Fibroblast of skin of abdomen (primary cell): ENCODE results near the gene ATP13A3.

ENCODE experiments used
- DNase-seq: peaks from one replicate; pipeline ENCODE4 v3.0.0-alpha.2; 2013

ATP13A3 gene

DNA sequence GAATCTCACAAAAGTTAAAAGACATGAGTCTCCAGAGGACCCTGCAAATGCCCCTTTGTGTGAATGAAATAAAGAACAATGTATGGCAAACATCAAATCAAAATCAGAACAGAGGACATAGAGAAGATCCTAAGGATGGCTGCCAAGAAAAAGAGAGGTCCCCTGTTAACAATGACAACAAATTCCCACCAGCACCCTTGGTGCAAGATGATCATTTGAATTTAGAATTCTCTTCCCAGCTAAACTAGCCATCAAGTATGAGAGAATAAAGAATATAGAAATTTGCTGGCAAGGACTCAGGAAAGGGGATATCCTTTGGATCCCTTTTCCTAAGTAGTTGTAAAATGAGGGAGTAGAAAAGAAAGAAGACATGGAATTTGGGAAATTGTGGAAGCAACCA, 96.0 kb downstream of the ATP13A3 start:
- no peak for DNase-seq

DNA sequence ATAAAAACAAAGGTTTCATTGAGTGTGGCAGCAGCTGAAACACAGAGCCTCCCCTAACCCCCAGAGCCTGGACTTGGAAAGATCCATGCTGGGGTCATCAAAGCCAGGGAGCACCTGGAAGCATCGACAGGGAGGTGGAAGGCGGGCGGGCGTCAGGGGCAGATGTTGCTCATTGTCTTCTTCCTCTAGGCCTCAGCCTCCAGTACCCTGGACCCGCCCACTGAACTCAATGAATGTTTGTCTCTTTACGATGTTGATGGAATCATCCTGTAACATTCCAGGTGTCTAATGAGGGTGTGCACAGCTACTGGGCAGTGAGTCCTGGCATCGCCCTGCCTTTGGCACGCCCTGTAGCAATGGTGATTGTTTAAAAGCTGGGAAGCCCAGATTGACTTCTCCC, 97.5 kb downstream of the ATP13A3 start:
- DNase-seq, result no peak

DNA sequence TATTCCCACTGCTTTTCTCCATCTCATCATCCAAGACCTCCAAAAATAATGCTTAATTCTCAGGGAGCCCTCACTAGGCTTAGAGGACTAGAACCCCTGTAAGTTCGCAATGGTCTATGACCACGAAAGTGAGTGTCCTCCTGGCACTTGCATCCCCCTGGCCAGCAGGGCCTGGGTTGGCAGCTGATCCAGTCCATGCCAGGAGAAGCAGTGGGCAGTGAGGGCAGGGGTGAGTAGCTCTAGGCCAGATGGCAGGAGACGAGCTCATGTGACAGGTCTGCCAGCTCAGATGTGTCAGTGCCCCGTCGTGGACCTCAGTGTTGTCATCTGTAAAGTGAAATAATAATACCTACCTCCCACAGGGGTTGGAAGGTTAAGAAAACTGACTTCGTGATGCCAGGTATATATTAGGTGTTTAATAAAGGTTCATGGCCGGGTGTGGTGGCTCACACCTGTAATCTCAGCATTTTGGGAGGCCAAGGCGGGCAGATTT, 98.8 kb downstream of the ATP13A3 start:
- DNase-seq, result no peak

DNA sequence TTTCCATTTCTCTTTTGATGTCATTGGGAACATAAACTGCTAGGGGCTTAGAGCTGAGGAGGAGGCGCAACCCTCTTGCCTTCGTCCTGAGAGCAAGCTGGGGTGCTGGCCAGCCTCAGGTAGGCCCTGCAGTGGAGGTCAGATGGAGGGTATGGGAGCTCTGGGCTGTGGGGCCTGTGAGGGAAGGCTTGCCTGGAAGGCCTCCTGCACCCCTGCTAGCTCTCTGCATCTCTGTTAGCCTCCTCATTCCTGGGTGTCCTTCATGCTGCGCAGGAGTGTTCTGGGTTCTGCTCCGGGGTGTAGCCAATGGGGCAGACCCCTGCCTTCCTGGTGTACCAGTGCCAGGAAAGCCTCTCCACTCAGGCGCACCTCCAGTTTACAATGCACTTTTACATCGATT, 99.5 kb downstream of the ATP13A3 start:
- no peak for DNase-seq

DNA sequence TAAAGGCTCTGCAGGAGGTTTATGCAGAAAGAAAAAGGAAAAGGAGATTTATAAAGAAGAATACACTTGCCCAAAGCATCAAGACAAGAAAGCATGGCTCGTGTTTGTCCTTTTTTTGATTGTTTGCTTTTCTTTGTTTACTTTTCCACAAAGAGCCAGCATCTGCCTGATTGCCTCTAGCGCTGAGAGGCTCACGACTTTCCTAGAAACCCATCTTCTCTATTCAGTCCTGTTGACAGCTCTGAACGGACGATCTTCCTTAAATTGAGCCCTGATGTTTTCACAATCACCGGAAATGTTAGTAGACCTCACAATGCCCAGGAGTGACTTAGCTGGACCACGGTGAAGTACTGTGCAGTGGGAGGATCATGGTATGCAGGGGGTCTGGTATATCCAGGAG, 100.2 kb downstream of the ATP13A3 start:
- no peak for DNase-seq

DNA sequence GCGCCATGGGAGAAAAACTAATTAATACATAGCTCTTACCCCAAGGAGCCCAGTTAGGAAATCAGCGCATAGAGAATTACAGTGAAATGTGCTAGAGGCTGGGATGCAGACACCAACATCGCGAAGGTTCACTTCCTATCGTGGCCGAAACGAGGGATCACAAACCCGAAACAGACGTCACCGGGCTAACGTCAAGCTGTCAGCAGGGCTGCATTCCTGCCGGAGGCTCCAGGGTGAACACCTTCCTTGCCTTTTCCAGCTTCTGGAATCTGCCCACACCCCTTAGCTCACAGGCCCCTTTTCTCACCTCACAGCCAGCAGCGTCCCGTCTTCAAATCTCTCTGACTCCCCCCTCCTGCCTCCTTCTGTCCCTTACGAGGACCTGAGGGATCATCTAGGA, 100.7 kb downstream of the ATP13A3 start:
- DNase-seq, result no peak

DNA sequence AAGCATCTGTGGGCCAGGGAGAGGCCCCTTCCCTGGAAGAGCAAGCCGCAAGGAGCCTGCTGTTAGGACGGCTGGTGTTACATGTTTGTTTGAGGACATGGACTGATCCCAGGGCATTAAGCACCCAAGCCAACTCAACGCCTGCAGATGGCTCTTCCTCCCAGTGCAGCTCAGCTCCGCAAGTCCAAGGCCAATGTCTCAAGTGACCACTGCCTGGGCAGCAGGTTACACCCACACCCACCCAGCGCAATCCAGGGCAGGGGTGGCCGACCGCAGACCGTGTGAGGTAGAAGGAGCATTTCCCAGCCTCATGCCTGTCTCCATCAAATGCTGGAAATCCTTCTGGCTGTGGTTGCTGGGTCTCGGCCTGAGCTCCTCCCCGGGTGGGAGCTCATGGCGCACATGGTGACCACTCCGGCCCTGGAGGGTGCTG, 102.2 kb downstream of the ATP13A3 start:
- no peak for DNase-seq

DNA sequence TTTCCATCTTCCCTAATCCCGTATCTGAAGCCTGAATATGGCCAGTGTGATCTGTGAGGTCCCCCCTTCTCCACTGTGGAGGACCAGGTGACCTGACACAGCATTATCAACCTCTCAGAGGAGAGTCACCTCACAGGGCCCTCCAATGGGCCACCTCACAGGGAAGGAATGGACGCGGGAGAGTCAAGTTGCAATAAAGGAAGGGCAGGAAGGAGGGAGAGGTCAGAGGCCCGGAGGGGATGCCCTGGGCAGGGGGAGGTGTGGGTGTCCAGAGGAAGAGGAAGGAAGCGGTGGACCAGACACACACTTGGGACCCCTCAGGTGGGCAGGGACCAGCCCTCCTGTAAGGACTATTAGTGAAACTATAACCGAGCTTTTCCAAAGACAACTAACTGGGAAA, 102.6 kb downstream of the ATP13A3 start:
- no peak for DNase-seq

DNA sequence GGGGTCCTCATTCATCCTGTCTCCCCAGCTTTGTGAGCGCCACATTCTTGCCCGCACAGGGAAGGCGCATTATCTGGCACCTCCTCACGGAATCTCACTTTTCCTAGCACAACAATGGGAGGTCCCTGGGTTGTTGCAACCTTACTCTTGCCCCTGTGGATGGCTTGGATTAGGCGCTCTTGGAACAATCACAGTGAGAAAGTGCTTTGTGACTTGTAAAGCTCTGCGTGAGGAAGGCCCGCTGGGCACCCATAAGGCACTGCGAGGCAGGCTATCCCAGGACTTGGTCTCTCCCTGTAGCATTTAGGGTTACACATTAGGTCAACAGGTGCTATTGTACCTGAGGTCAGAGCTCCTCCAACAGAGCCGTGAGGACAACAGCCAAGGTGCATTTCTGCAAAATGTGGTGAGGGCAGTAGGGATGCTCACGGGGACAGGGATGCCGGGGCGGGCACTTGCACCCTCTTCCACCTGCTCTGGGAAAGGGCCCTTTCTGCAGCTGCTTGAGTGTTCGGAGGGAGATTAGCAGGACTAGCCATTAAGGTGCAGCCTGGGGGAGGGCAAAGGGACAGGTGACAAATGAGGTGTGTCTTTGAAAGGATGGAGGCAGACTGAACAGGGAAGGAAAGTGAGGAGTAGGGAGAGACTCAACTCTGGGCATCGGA, 103.4 kb downstream of the ATP13A3 start:
- no peak for DNase-seq

DNA sequence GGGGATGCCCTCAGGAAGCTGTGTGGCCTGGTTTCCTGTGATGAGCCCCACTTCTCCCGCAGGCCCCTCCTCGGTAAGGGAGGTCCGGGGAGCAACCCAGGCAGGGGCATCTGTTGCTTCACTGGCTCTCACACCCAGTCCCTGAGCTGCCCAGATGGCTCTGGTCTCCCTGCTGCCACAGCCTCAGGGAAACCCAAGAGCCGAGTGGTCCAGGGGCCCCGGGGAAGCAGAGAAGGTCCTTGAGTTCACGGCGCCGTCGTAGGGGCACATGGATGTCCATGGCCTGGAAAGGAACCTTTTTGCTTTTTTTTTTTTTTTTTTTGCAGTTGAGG, 103.9 kb downstream of the ATP13A3 start:
- no peak for DNase-seq

DNA sequence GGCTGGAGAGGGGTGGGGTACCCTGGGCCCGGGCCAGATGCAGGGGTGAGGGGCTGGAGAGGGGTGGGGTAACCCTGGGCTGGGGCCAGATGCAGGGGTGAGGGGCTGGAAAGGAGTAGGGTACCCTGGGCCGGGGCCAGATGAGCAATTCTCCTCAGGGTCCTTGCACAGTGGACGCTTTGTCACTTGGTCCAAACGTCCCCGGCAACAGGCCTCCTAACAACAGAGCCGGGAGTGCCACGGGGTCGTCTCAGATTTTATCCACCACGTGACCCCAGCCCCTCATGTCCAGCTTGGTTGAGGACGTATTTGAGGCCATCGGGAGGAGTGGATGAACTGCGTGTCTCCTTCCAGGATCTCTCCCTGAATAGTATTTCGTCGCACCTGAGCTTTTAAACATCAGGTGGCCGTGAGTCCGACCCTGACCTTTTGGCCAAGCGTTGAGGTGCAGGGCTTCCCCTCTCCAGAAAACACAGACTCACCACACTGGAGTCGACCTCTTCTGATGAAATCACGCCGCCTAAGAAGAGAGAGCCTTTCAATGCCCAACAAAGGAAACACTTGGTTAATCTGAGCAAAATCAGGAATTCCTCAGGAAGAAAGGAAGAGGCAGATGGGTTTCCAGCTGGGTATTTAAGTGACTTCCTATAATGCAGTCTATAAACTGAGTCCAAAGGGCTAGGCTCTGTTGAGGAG, 104.5 kb downstream of the ATP13A3 start:
- no peak for DNase-seq

DNA sequence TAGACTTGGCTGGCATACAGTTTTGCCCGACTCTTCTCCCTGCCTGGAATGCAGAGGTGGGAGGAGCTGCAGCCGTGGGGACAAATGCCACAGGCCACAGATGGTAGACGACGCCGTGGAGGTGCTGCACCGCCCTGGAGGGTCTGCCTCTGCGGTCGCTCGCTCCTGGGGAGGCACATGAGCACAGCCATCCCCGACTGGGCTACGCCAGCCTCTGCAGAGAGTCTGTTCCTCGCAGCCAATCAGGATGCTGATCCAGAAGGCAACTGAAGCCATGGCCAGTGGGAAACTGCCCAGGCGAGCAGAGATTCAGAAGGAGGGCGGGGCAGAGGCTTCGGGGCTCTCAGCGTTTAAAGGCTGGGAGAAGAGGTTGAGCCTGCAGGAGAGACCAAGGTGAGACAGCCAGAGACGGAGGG, 105.3 kb downstream of the ATP13A3 start:
- no peak for DNase-seq

DNA sequence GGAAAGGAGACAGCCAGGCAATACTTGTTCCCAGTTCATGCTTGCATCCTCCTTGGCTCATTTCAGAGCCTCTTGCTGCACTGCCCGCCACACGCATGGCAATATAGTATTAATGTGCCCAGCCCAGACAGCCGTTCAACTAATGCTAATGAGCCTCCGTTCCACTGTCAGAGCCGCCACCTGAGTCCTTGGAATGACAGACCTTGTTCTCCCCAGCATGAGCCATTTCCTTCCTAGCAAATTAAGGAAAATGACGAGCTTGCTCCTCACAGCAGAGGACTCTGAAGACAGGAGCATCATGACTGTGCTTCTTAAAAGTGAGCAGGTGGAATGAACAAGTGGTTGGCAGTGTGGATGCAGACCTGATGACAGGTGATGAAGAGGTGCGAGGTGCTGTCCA, 106.5 kb downstream of the ATP13A3 start:
- no peak for DNase-seq

DNA sequence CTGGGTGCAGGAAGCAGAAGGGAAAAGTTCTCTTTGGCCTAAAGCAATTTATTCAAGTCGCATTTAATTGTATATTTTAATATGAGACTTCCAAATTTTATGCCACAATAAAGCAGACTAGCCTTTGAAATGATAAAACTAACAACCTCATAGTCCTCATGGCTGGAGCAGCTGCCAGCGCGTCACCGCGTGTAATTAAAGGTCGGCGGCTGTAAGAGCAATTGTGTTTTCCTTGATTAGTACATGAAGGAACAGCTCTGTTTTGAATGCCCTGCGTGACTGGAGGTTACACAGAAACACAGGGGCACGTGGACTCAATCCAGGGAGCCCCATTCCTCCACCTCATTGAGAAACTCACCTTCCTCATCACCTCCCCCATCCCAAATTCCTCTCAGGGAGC, 107.2 kb downstream of the ATP13A3 start:
- DNase-seq, result no peak

DNA sequence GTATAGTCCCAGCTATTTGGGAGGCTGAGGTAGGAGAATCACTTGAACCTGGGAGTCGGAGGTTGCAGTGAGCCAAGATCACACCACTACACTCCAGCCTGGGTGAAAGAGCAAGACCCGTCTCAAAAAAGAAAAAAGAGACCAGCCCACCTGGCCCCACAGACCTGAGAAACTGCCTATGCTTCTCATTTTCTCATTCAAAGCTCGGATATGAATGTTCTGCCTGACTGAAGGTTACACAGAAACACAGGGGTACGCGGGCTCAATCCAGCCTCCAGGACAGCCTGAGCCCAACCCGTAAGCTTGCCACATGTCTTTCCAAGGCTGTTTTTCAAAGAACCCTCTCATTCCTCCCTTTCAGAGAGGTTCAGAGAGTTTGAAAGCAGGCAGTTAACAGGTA, 107.6 kb downstream of the ATP13A3 start:
- DNase-seq, result no peak

DNA sequence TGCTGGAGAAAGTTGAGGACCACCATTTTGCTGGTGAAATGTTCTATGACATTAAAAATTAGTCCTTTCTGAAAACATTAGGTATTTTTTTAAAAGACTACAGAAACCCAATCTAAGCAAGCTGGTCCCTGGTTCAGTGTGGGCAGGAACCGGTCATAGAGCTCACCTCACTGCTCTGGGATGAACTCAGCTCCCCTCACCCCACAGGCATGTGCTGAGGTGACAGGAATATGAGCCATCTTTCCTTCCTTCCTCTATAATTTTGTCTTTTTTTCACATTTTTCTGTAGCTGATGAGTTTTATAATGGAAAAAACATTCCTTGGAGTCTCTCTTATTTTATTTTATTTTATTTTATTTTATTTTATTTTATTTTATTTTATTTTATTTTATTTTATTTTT, 109.1 kb downstream of the ATP13A3 start:
- DNase-seq, result no peak

DNA sequence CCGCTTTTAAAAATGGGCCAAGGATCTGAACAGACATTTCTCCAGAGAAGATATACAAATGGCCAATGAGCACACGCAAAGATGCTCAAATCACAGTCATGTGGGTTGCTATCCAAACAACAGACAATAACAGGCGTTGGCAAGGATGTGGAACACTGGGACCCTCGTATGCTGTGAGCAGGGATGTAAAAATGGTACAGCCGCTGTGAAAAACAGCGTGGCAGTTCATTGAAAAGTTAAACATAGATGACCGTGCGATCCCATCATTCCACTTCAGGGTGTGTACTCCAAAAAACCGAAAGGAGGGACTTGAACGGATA, 110.6 kb downstream of the ATP13A3 start:
- DNase-seq, result no peak

DNA sequence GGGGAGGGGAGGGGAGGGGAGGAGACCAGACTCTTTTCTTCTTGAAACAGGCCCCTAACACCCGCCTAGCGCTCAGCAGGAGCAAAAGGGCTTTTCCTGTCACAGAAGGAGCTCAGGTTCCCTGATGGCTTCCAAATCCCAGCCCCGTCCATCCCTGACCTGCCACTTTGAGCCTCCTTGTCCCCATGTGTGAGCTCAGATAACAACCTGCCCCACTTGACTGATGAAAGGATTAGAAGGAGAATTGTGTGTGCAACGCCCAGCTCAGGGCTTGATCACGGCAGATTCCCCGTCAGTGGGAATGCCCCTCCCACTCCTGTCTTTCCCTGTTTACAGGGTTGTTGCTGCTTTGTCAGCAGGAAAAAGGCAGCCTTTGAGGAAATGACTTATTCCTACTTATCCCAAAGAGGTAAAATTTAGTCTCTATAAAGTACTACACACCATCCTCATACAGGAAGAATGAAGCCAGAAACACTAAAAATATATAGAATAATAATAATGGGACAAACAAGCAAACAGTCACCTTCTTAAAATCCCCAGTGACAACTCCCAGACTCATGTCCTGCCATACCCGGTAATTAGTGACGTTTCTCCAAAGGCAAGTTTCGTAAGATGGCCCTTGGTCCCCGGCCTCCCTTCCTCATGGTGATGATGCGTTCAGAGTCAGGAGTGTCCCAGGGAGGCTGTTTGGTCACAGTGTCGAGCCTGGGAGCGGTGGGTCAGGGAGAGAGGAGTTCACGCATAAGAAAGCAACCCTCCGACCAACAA, 111.1 kb downstream of the ATP13A3 start:
- no peak for DNase-seq

DNA sequence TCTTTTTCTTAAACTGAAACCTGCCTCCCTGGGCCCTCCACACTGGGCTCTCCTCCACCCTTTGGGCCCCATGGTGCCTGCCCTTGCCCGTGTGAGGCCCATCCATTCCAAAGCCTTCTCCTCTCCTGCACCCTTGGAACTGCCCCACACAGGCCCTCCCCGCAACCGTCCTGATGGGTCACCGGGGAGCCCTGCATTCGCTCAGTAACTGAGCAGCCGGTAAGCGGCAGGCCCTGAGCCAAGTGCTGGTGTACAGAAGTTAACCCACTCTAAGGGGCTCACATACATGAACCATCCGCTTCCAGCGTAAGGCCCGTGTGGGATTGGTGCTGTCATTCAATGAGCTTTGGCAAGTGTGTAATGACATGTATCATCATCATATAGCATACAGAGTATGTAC, 111.9 kb downstream of the ATP13A3 start:
- no peak for DNase-seq

DNA sequence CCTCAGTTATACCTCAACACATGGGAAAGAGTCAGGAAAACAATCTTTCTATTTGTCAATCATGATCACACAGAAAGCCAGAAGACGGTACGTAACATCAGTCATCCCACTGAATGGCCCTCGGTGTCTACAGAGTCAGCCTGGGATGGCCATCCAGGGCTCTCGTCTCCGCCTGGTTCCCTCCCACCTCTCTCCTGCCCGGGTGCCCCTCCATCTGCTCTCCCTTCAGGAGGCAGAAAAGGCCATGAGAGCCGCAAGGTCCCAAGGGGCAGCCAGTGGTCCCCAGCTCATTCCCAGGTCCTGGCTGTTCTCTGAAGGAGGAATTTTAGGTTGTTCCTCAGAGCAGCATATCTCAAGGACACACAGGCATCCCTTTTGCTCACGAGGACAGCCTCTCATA, 112.9 kb downstream of the ATP13A3 start:
- DNase-seq, result no peak

DNA sequence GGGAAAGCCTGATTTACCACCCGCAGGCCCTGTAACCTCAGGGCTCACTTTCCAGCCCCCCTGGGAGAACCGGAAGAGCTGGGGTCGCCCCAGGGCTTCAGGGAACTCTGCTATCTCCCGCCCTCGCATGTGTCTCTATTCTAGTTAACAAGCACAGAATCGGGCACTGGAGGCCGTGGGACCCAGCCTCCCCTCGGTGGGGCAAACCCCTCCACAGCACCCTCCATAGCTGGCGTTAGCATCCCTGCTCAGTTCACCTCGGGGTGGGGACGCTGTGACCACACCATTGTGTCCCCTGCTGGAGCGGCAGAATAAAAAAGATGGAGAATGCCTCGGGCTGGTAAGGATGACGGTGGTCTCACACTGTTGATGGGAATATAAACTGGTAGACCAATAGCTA, 113.8 kb downstream of the ATP13A3 start:
- DNase-seq, result no peak

DNA sequence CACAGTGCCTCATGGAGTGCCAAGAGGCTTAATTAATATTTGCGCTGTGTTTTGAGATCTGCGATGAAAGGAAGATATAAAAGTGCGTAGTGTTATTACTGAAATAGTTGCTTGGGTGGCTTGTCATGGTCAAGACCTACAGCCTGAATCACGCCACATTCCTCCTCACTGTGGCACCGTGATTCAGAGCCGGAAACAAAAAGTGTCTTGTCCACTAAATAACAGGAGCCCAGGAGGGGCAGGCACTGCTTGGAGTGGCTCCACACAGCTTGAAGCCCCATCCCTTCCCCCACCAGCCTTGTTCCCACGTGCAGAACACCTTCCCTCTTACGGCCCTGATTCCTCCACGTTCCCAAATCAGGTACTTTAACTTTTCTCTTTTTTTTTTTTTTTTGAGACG, 116.0 kb downstream of the ATP13A3 start:
- no peak for DNase-seq

DNA sequence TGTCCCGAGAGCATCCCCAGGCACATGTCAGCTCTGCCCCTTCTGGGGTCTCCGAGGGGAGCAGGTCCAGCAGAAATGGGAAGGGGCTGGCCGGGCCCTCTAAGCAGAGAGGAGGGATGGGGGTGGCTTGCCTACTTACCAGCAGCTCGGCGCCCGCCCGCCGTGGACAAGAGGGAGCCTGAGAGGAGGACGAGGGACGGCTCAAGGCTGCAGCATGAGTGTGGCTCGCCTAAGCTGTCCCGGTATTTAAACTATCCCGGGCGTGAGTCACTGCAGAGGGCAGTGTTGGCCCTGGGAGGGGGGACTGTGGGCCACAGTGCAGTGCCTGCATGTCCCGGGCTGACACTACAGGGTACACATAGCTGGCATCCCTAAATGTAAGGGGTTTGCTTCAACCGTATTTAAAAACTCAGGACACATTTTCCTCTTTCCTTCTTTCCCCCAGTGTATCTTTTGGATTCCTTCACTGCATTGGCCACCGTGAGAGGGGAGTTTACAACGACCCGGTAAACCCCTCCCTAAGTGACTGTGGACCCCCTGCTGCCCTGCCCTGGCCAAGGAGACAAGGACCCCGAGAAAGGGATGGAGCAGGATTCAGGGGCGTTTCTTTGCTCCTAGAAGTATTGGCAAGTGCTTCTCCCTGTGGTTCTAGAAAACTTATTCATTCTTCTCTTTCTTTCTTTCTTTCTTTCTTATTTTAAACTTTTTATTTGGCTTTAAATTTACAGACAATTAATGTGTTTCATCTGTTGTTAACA, 117.1 kb downstream of the ATP13A3 start, which contains the start of gene LRRC15:
Gene LRRC15, minus strand, starts transcription at position 222 of the 758 bp plus-strand sequence. CDS start 8,700 bp downstream, outside the sequence.
- peak; percentile 73 for DNase-seq
